Activated CD8-positive, alpha-beta memory T cell treated with anti-CD3 and anti-CD28 coated beads, Interleukin-2, amount 10 ng/mL, durations not matched to agents 7 days and 5 days (primary cell): ENCODE measurements around the gene TTLL1. TPM values are rescaled to one million over a fixed set of nuclear protein-coding genes. Genes with fewer than 3 reads are reported as not detected.

Source experiments
- ATAC-seq: fragments of 150-1000 bp; cut with Tn5 transposase; one replicate; pipeline ENCODE4 v1.10.0; 2021; ENCODE audit warnings: moderate library complexity
- CTCF ChIA-PET: fragments of 350-600 bp; sonication (Branson Sonifier 250); formaldehyde crosslinking; loops from one replicate; lab custom pipeline; 2021; ENCODE audit warnings: antibody characterized with exemption; lab: Charles Lee
- DNase-seq: peaks from one replicate; pipeline ENCODE4 v3.0.0-alpha.2; 2020
- H3K27ac Mint-ChIP-seq: one replicate; pipeline ENCODE4 v1.8.0; 2021; ENCODE audit warnings: mild to moderate bottlenecking, mixed read lengths
- H3K27me3 Mint-ChIP-seq: one replicate; pipeline ENCODE4 v1.8.0; 2021; ENCODE audit warnings: mixed read lengths
- H3K36me3 Mint-ChIP-seq: one replicate; pipeline ENCODE4 v1.8.0; 2021; ENCODE audit warnings: mild to moderate bottlenecking, mixed read lengths
- H3K4me1 Mint-ChIP-seq: one replicate; pipeline ENCODE4 v1.8.0; 2021; ENCODE audit warnings: mixed read lengths
- H3K4me3 Mint-ChIP-seq: one replicate; pipeline ENCODE4 v1.8.0; 2021; ENCODE audit warnings: mild to moderate bottlenecking, moderate library complexity, mixed read lengths
- H3K9me3 Mint-ChIP-seq: one replicate; pipeline ENCODE4 v1.8.0; 2022; ENCODE audit warnings: low read depth, mixed read lengths
- total RNA-seq, 2 experiments: library from RNA; stranded (reverse); gene quantifications; one replicate each; pipeline ENCODE4 v1.2.3, GENCODE V29; 2021

TTLL1 gene
- 1 to 10 TPM; 9.1 to 9.9 TPM for total RNA-seq

DNA sequence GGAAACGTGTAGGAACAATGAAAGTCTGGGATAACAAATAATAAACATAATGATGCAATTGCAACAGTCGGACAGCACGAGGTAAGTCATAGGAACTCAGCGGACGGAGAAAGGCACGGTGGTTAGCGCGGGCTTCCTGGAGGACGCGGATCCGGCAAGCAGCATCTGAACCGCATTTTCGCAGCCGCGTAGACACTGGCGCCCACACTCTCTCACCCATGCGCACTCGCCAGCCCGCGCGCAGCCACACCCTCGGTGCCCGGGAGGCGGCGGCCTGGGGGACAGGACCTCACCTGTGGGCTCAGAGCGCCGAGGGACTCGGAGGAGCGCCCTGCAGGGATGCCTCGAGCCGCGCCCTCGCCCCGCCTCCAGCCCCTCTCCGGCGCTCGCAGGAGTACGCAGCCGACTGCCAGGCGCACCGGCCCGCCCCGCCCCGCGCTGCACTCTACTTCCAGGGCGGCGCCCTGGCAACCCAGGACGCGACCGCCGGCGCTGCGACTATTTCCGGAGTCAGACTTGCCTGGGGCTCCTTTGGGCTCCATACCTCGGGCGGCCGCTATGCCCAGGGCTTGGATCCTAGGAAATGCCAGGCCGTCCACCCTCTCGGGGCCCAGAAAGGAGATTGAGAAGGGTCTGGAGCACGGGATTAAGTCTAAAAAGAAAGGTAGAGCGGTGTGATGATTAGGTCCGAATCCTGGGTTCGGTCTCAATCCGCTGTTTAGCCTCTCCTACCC is at the start of gene TTLL1:
TSS of gene TTLL1 (minus strand) at position 408 of the 734 bp plus-strand sequence. CDS start 13,805 bp downstream, outside the sequence.
- Mint-ChIP-seq H3K27me3 (no peaks in the 10 kb centered on the region), H3K36me3 (peaks cover 8% of the 10 kb centered on the region), H3K9me3 (no peaks in the 10 kb centered on the region), H3K4me3 (peak within 1 kb of the TSS; percentile 85), H3K4me1 (peaks cover 35% of the 10 kb centered on the region), H3K27ac (peak within 1 kb of the TSS; percentile 89)
- DNase-seq: peak; percentile 96
- CTCF ChIA-PET: no interaction called here
- ATAC-seq: peak; percentile 97

DNA sequence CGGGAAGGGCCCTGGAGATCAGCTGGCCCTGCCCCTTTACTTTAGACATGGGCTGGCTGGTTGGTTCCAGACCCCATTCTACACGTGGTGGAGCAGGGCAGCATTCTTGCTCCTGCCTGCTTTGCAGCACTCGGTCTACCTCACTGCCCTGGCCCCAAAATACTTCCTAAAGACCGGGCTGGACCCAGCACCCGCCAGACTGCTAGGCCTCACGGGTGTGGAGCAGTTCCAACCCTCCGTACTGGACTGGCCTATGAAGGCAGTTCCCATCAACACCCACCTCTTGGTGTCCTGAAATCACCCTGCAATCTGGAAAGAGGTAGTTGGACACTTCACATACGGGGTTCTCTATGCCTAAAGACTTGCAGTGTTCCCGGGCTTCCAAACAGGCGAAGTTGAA is 47.6 kb upstream of the TTLL1 start:
- H3K9me3 Mint-ChIP-seq: no peaks in the 10 kb centered on the region
- ATAC-seq (no peak), DNase-seq (no peak)
- no peak overlapping the region for H3K27ac Mint-ChIP-seq
- no peaks in the 10 kb centered on the region for H3K27me3 Mint-ChIP-seq
- peaks cover 21% of the 10 kb centered on the region for H3K36me3 Mint-ChIP-seq
- H3K4me3 Mint-ChIP-seq: no peak overlapping the region
- peaks cover 9% of the 10 kb centered on the region for H3K4me1 Mint-ChIP-seq
- CTCF ChIA-PET: interaction anchor here (0.6 to 2.1 kb wide), 6 partner anchors 10 to 428 kb away, joined by 3 to 11 read pairs (median 4); partner anchors contain the start of gene BIK

DNA sequence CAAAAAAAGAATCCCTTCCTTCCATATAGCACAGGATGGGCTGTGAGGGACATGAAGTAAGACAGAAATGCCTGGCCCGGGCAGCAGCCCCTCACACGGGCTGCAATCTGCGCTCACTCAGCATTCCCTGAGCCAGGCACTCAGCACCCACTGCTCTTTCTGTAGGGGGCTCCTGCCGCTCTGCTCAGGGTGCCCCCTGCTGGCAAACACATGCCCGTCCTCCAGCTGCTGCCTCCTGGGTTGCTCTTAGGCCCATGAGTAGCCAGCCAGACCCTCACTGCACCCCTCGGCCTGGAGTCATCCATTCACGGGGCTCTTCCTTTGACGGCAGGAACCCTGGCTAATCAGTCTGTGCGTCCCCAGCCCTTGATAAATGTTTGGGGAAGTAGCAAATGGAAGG is 47.1 kb upstream of the TTLL1 start:
- peak; percentile 68 for ATAC-seq
- H3K4me3 Mint-ChIP-seq: no peak overlapping the region
- no peak overlapping the region for H3K27ac Mint-ChIP-seq
- H3K27me3 Mint-ChIP-seq: no peaks in the 10 kb centered on the region
- no peaks in the 10 kb centered on the region for H3K9me3 Mint-ChIP-seq
- peaks cover 21% of the 10 kb centered on the region for H3K36me3 Mint-ChIP-seq
- peaks cover 5% of the 10 kb centered on the region for H3K4me1 Mint-ChIP-seq
- peak; percentile 56 for DNase-seq
- CTCF ChIA-PET: interaction anchor here (0.6 to 2.1 kb wide), 6 partner anchors 10 to 428 kb away, joined by 3 to 11 read pairs (median 4); partner anchors contain the start of gene BIK

- Mint-ChIP-seq H3K9me3 (no peaks in the 10 kb centered on the region), H3K27me3 (no peaks in the 10 kb centered on the region), H3K4me3 (no peak overlapping the region), H3K4me1 (no peaks in the 10 kb centered on the region), H3K36me3 (peaks cover 18% of the 10 kb centered on the region), H3K27ac (no peak overlapping the region)
- DNase-seq (no peak), ATAC-seq (no peak)
- CTCF ChIA-PET: interaction anchor here (1.2 to 2.1 kb wide), 4 partner anchors 9 to 28 kb away, joined by 3 to 11 read pairs (median 6); partner anchors contain the start of gene BIK
These were observed 46.4 kb upstream of the TTLL1 start for GRCh38 chr22:43135565-43135964.

- Mint-ChIP-seq H3K4me3 (no peak overlapping the region), H3K4me1 (no peaks in the 10 kb centered on the region), H3K36me3 (peaks cover 13% of the 10 kb centered on the region), H3K27me3 (no peaks in the 10 kb centered on the region), H3K27ac (no peak overlapping the region), H3K9me3 (no peaks in the 10 kb centered on the region)
- ATAC-seq: no peak
- CTCF ChIA-PET: no interaction called here
- no peak for DNase-seq
These were observed 45.4 kb upstream of the TTLL1 start for GRCh38 chr22:43134553-43134952.

DNA sequence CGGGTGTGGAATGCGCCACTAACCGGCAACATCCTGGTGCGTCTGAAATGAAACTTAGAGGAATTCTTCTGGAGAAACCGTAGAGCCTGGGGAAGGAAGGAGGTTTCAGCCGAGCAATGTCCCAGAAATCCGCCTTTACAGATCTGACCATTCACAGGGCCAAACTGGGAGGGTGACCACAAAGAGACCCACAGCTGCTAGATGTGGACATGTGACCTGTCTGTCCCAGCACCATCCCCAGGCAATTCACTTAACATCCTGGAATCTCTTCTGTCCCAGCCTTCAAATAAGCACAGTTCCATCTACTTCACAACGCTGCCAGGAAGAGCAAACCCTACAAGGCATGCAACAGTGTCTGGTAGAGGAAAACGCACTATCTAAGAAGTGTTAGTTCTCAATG is 44.2 kb upstream of the TTLL1 start:
- H3K36me3 Mint-ChIP-seq: peaks cover 10% of the 10 kb centered on the region
- CTCF ChIA-PET: no interaction called here
- no peak overlapping the region for H3K4me3 Mint-ChIP-seq
- H3K27me3 Mint-ChIP-seq: no peaks in the 10 kb centered on the region
- H3K9me3 Mint-ChIP-seq: no peaks in the 10 kb centered on the region
- no peak overlapping the region for H3K27ac Mint-ChIP-seq
- H3K4me1 Mint-ChIP-seq: peaks cover 3% of the 10 kb centered on the region
- DNase-seq (no peak), ATAC-seq (no peak)

DNA sequence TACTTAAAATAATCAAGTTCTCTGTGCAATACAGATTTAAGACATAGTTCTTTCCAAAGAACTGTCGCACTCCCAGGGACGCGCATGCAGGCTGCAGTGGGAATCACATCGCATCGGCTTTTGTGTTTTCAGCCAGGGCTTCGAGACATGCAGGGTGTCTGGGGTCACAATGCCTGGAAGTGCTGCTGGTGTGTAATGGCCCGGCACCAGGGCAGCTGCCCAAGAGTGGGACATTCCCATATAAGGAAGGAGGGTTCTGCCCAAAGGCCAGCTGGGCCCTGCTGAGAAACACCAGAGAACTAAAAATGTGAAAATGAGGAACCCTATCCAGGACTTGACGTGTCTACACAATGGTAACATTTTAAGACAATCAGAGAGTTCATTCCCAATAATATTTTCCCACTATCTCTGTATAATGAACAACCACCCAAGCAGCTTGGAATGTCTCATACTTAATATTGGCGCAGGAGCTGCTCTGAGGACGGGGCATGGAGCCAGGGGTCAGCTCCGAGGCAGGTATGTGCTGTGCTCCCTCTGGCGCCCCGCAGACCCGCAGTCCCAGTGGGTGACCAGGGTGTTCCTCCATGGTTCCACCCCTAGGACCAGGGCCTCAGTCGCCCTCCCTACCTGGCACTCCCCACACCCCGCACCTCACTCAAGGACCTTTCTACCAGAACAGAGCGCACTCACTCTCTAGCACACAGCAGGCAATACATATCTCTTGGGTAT is 42.7 kb upstream of the TTLL1 start:
- peaks cover 3% of the 10 kb centered on the region for H3K4me1 Mint-ChIP-seq
- no peaks in the 10 kb centered on the region for H3K27me3 Mint-ChIP-seq
- H3K36me3 Mint-ChIP-seq: peaks cover 10% of the 10 kb centered on the region
- H3K27ac Mint-ChIP-seq: no peak overlapping the region
- CTCF ChIA-PET: no interaction called here
- no peak for ATAC-seq
- DNase-seq: no peak
- no peaks in the 10 kb centered on the region for H3K9me3 Mint-ChIP-seq
- no peak overlapping the region for H3K4me3 Mint-ChIP-seq

DNA sequence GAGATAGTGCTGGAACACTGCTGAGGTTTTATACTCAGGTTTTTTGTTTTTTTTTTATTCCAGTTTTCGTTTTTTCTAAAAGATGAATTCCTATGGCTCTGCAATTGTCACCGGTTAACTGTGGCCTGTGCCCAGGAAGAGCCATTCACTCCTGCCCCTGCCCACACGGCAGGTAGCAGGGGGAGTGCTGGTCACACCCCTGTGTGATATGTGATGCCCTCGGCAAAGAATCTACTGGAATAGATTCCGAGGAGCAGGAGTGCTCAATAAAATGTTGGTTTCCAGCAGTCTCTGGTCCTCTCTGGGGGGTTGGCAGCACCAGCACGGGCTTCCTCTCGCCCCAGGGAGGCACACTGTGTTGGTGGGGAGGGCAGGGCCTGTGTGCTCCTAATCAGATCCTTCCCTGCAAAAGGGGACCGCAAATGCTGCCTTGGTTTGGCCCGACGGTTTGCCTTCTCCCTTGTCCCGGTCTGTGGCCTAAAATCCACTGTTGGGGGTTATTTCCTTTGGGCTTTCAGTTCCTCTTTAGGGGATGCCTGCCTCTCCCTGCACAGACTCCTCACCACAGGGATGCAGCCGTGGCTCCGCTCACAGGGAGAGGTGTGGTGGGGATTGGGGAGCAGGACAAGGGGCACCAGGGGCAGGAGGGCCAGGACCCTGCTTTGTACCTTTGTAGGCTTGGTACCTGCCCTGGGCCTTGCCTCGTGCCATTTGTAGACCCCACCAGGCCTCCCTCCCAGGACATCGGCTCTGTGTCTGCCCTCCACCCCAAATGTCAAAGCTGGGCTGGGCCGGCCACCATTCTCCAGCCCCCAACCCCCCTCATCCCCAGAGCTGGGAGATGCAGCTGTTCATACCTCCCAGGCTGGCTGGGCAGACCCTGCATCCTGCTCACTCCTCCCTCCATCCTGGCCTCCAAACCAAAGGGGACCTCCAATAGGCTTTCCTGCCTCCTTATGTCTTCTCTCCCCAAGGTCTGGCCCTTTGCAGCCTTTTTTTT is 40.5 kb upstream of the TTLL1 start:
- H3K27me3 Mint-ChIP-seq: no peaks in the 10 kb centered on the region
- no peak overlapping the region for H3K27ac Mint-ChIP-seq
- H3K4me1 Mint-ChIP-seq: peaks cover 3% of the 10 kb centered on the region
- no peak for DNase-seq
- no peak for ATAC-seq
- no peaks in the 10 kb centered on the region for H3K9me3 Mint-ChIP-seq
- CTCF ChIA-PET: no interaction called here
- H3K36me3 Mint-ChIP-seq: peaks cover 6% of the 10 kb centered on the region
- no peak overlapping the region for H3K4me3 Mint-ChIP-seq

DNA sequence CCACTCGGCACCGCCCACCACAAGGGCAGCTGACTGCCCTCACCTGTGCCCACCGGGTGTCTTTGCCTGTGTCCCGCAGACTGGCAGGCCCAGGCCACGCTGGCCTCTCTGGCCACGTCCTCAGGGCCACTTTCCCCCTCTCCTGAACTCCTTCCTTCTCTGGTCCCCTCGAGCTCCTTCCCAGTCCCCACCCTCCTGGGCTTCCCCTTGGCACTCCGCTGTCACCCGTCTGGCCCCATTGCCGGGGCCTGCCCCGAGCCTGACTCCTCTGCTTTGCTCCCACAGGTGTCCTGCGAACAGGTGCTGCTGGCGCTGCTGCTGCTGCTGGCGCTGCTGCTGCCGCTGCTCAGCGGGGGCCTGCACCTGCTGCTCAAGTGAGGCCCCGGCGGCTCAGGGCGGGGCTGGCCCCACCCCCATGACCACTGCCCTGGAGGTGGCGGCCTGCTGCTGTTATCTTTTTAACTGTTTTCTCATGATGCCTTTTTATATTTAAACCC is 39.8 kb upstream of the TTLL1 start:
- CTCF ChIA-PET: no interaction called here

DNA sequence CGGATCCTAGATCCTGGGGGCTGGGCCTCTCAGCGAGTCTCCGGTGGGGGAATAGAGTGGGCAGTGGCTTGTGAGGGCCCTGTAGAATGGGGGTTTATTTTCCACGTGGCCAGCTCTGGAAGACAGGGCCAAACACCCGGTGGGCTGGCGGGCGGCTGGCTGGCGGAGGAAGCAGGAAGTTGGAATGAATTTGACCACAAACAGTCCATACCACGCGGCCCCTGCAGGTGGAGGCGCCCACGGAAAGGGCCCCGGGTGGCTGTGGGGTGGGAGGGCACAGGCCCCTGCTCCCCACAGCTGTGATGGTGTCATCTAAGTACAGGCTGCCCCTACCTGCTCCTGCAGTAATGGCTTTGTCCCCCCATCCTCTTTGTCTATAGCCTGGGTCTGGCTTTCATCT is 38.9 kb upstream of the TTLL1 start:
- Mint-ChIP-seq H3K9me3 (no peaks in the 10 kb centered on the region), H3K4me3 (no peak overlapping the region), H3K27me3 (no peaks in the 10 kb centered on the region), H3K36me3 (no peaks in the 10 kb centered on the region), H3K4me1 (peaks cover 3% of the 10 kb centered on the region), H3K27ac (no peak overlapping the region)
- DNase-seq: no peak
- CTCF ChIA-PET: interaction anchor here (3.4 kb wide), 1 partner anchor 8 kb away, joined by 11 read pairs; no protein-coding TSS in a partner anchor
- no peak for ATAC-seq

More for the DNA sequence above, 39.8 kb upstream of the TTLL1 start:
- Mint-ChIP-seq H3K27ac (no peak overlapping the region), H3K27me3 (no peaks in the 10 kb centered on the region), H3K9me3 (no peaks in the 10 kb centered on the region), H3K4me1 (peaks cover 3% of the 10 kb centered on the region), H3K36me3 (peaks cover 2% of the 10 kb centered on the region), H3K4me3 (no peak overlapping the region)
- DNase-seq (no peak), ATAC-seq (peak; percentile 10)

- no peak for ATAC-seq
- CTCF ChIA-PET: interaction anchor here (3.4 kb wide), 1 partner anchor 9 kb away, joined by 11 read pairs; no protein-coding TSS in a partner anchor
These were observed 38.1 kb upstream of the TTLL1 start for GRCh38 chr22:43127166-43127908.

DNA sequence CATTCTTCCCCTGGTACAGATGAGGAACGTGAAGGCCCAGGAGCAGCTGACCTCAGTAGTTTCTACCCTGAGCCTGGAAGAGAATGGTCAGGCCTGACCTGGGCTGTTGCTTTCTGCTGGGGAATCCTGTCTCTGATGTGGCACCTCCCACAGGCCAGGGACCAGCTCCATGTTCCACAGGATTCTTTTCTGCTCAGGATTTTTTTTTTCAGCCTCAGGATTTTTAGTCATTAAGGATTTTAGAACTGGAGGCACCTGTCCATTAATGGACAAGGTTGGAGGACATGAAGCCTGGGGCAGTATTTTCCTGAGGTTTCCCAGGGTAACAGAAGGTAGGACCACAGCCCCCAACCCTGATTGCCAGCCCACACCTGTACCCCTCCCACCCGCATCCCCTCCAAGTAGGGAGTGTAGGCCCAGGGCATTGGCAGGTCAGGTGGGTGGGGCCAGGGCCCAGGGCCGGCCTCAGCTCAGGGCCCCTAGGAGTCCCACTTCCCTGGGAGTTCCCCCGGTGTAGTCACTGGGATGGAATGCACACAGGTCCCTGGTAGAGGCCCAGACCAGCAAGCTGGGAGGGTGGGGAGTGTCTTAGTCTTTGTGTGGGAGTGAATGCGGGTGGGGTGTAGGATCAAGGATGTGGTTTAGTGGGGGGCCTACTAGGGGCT is 37.4 kb upstream of the TTLL1 start:
- no peak overlapping the region for H3K4me3 Mint-ChIP-seq
- DNase-seq (no peak), ATAC-seq (no peak)
- no peaks in the 10 kb centered on the region for H3K36me3 Mint-ChIP-seq
- H3K4me1 Mint-ChIP-seq: peaks cover 3% of the 10 kb centered on the region
- H3K27ac Mint-ChIP-seq: no peak overlapping the region
- CTCF ChIA-PET: interaction anchor here (3.4 kb wide), 1 partner anchor 9 kb away, joined by 11 read pairs; no protein-coding TSS in a partner anchor
- H3K27me3 Mint-ChIP-seq: no peaks in the 10 kb centered on the region
- H3K9me3 Mint-ChIP-seq: no peaks in the 10 kb centered on the region

More at GRCh38 chr22:43127166-43127908, 38.1 kb upstream of the TTLL1 start:
- Mint-ChIP-seq H3K27me3 (no peaks in the 10 kb centered on the region), H3K4me3 (no peak overlapping the region), H3K36me3 (no peaks in the 10 kb centered on the region), H3K4me1 (peaks cover 3% of the 10 kb centered on the region), H3K9me3 (no peaks in the 10 kb centered on the region), H3K27ac (no peak overlapping the region)
- no peak for DNase-seq
